ENCODE measurements around the gene RNF34.

RNF34 gene

GRCh38 chr12:121440768-121441167 lies 40.9 kb downstream of the RNF34 start:
- DNase-seq (ENCODE audit: low read depth): no peak

- DNase-seq (ENCODE audit: low read depth): no peak
These were observed 41.6 kb downstream of the RNF34 start for GRCh38 chr12:121441555-121441954.

GRCh38 chr12:121442028-121442948 lies 42.4 kb downstream of the RNF34 start:
- DNase-seq (ENCODE audit: low read depth): no peak

- DNase-seq (ENCODE audit: low read depth): peak; percentile 58
These were observed 43.4 kb downstream of the RNF34 start for GRCh38 chr12:121443193-121443870.

GRCh38 chr12:121443911-121444841 lies 44.3 kb downstream of the RNF34 start:
- DNase-seq (ENCODE audit: low read depth): no peak

- DNase-seq (ENCODE audit: low read depth): no peak
These were observed 44.9 kb downstream of the RNF34 start for GRCh38 chr12:121444842-121445202.

- DNase-seq (ENCODE audit: low read depth): no peak
These were observed 46.8 kb downstream of the RNF34 start for GRCh38 chr12:121446750-121447149.

- no peak for DNase-seq (ENCODE audit: low read depth)
These were observed 48.9 kb downstream of the RNF34 start for GRCh38 chr12:121448771-121449315.

- DNase-seq (ENCODE audit: low read depth): peak; percentile 39
These were observed 52.0 kb downstream of the RNF34 start for GRCh38 chr12:121451961-121452339.

GRCh38 chr12:121452340-121452984 lies 52.5 kb downstream of the RNF34 start:
- no peak for DNase-seq (ENCODE audit: low read depth)

GRCh38 chr12:121452985-121453360 lies 53.1 kb downstream of the RNF34 start:
- no peak for DNase-seq (ENCODE audit: low read depth)

- DNase-seq (ENCODE audit: low read depth): no peak
These were observed 53.7 kb downstream of the RNF34 start for GRCh38 chr12:121453629-121454028.

GRCh38 chr12:121454921-121455320 lies 55.0 kb downstream of the RNF34 start:
- no peak for DNase-seq (ENCODE audit: low read depth)

GRCh38 chr12:121455766-121456420 lies 56.0 kb downstream of the RNF34 start:
- no peak for DNase-seq (ENCODE audit: low read depth)

- no peak for DNase-seq (ENCODE audit: low read depth)
These were observed 56.6 kb downstream of the RNF34 start for GRCh38 chr12:121456551-121456950.

- no peak for DNase-seq (ENCODE audit: low read depth)
These were observed 61.1 kb downstream of the RNF34 start for GRCh38 chr12:121461048-121461447.

GRCh38 chr12:121464331-121464730 lies 64.4 kb downstream of the RNF34 start:
- no peak for DNase-seq (ENCODE audit: low read depth)

- no peak for DNase-seq (ENCODE audit: low read depth)
These were observed 66.2 kb downstream of the RNF34 start for GRCh38 chr12:121465921-121466793.

- DNase-seq (ENCODE audit: low read depth): peak; percentile 87
These were observed 67.1 kb downstream of the RNF34 start for GRCh38 chr12:121466794-121467637.
